Loucy (cell line): ENCODE data around the gene TRIM46.
"Not testable (repeated sequence)": the region's sequence is repeated elsewhere in the genome, so short reads cannot be mapped to it uniquely, and the experiment has no call there.

Source experiments
- CTCF ChIP-seq: fragments of 200-600 bp; sonication (generic); conservative IDR thresholded peaks from 2 replicates; pipeline ENCODE4 v1.5.1; 2014; ENCODE audit warnings: mild to moderate bottlenecking, antibody characterized with exemption, low read length
- EZH2phosphoT487 ChIP-seq: fragments of 200-600 bp; IDR thresholded peaks from 2 replicates; pipeline ENCODE4 v1.6.1; 2018; ENCODE audit warnings: antibody characterized with exemption, mild to moderate bottlenecking, moderate library complexity, borderline replicate concordance

- TF ChIP-seq CTCF, EZH2phosphoT487: not testable (repeated sequence)
Measured at GRCh38 chr1:155212051-155212440, 38.4 kb downstream of the TRIM46 start.
